Left lung (tissue), 10 donors: ENCODE data around the gene SZT2. TPM values are rescaled to one million over a fixed set of nuclear protein-coding genes. Genes with fewer than 3 reads are reported as not detected.

Source experiments
- ATAC-seq: fragments of 200-7000 bp; cut with Tn5 transposase; one replicate; pipeline ENCODE4 v1.9.1; 2020; ENCODE audit warnings: moderate library complexity
- DNase-seq, 4 donors: peaks; one replicate each; pipeline ENCODE4 v3.0.0-alpha.2; 2013 to 2020
- H3K27ac ChIP-seq, 2 donors: fragments of 200-600 bp; sonication (generic) in 1 of 2; one replicate each; pipeline versions ENCODE4 v1.5.0 to v1.8.0; 2020 to 2021
- H3K27me3 ChIP-seq, 2 donors: fragments of 200-600 bp; sonication (generic) in 1 of 2; one replicate each; pipeline versions ENCODE4 v1.5.0 to v1.8.0; 2020 to 2021
- H3K36me3 ChIP-seq, 2 donors: fragments of 200-600 bp; sonication (generic) in 1 of 2; one replicate each; pipeline versions ENCODE4 v1.5.0 to v1.8.0; 2020 to 2021
- H3K4me1 ChIP-seq, 2 donors: fragments of 200-600 bp; one replicate each; pipeline ENCODE4 v1.8.0; 2021
- H3K4me3 ChIP-seq, 2 donors: fragments of 200-600 bp; sonication (generic) in 1 of 2; one replicate each; pipeline versions ENCODE4 v1.5.0 to v1.8.0; 2020 to 2021; ENCODE audit warnings: mild to moderate bottlenecking in 1 of 2
- H3K9me3 ChIP-seq, 2 donors: fragments of 200-600 bp; sonication (generic) in 1 of 2; one replicate each; pipeline versions ENCODE4 v1.5.0 to v1.8.0; 2020 to 2021
- CTCF ChIP-seq, 2 donors: fragments of 200-600 bp; sonication (generic) in 1 of 2; IDR thresholded peaks; one replicate each; pipeline versions ENCODE4 v1.5.0 to v1.8.0; 2021; ENCODE audit warnings: antibody characterized with exemption in 2 of 2
- intact Hi-C, 2 donors: fragments of 100-400 bp; cut with DNase I; formaldehyde crosslinking; loops; one replicate each; pipeline versions ENCODE4 v1.11.2 to v1.14.2; 2022
- microRNA-seq, 2 donors: library from miRNA; unstranded; fragments of <30 nt; microRNA quantifications; one replicate each; pipeline ENCODE4, GENCODE V29; 2019
- polyA plus RNA-seq, 6 donors: library from polyadenylated mRNA; unstranded; fragments of 120-200 nt; gene quantifications; one replicate each; pipeline ENCODE4 v1.2.1, GENCODE V29; 2013; ENCODE audit not compliant: insufficient read length in 6 of 6
- total RNA-seq, 2 donors: library from RNA; stranded (reverse); fragmentation: NEBNext Ultra II Directional; extraction: Animal tissue kit (Norgen Biotek cat#: 25700); gene quantifications; one replicate each; pipeline ENCODE4 v1.2.1, GENCODE V29; 2021
- donor health status: DM: no; HTN: yes; CAD: no.
- donor health status: DM: no; HTN: no; CAD: no.

Gene SZT2
- total and polyA plus RNA-seq, 8 donors: 25.3 to 68.0 (median 33.1) TPM

GRCh38 chr1:43503534-43503933, 113.8 kb downstream of the SZT2 start:
- Histone ChIP-seq H3K9me3 (no peaks in the 10 kb centered on the region), H3K27me3 (no peaks in the 10 kb centered on the region), H3K4me3 (no peak overlapping the region), H3K27ac (no peak overlapping the region), H3K4me1 (no peaks in the 10 kb centered on the region), H3K36me3 (no peaks in the 10 kb centered on the region)
- ATAC-seq (no peak), DNase-seq (no peak)
- intact Hi-C loops: no loop called here
- no peak for TF ChIP-seq CTCF (IDR thresholded peaks at IDR 0.05)

Small RNA genes lying within 50 kb of the gene (microRNA-seq; reads per million reads assigned to microRNA genes)
- gene MIR6734 (1.4 to 1.8 reads per million in 2 donors), gene MIR6735 (0.82 to 0.84 reads per million in 2 donors)

Other genes starting within 250 kb of the SZT2 start
- 10 to 100 TPM; 32.1 to 55.1 TPM for gene EBNA1BP2, start 217.6 kb upstream of the SZT2 start, total RNA-seq
- 10 to 100 TPM; 42.0 to 54.0 (median 51.2) TPM for gene EBNA1BP2, start 217.6 kb upstream of the SZT2 start, polyA plus RNA-seq
- 1 to 10 TPM in 1 of 2 donors, under 1 TPM in 1; 0.73 to 2.4 TPM for gene CFAP57, start 217.6 kb upstream of the SZT2 start, total RNA-seq
- gene CFAP57, start 217.6 kb upstream of the SZT2 start, polyA plus RNA-seq: 1 to 10 TPM; 1.6 to 5.8 (median 4.6) TPM
- gene TMEM125, start 119.9 kb upstream of the SZT2 start, total RNA-seq: 100 to 1,000 TPM; 104 to 202 TPM
- 10 to 100 TPM; 36.1 to 44.0 (median 40.2) TPM for gene TMEM125, start 119.9 kb upstream of the SZT2 start, polyA plus RNA-seq
- 10 to 100 TPM; 13.1 to 22.5 TPM for gene C1orf210, start 104.3 kb upstream of the SZT2 start, total RNA-seq
- 10 to 100 TPM in 1 of 6 donors, 1 to 10 TPM in 5; 8.5 to 12.9 (median 9.1) TPM for gene C1orf210, start 104.3 kb upstream of the SZT2 start, polyA plus RNA-seq
- 10 to 100 TPM; 38.5 to 67.8 TPM for gene TIE1, start 88.9 kb upstream of the SZT2 start, total RNA-seq
- 100 to 1,000 TPM in 3 of 6 donors, 10 to 100 TPM in 3; 87.6 to 110 (median 98.3) TPM for gene TIE1, start 88.9 kb upstream of the SZT2 start, polyA plus RNA-seq
- gene MPL, start 52.1 kb upstream of the SZT2 start, total RNA-seq: under 1 TPM; 0.24 to 0.67 TPM
- gene MPL, start 52.1 kb upstream of the SZT2 start, polyA plus RNA-seq: 1 to 10 TPM; 1.0 to 1.4 (median 1.3) TPM
- gene CDC20, start 30.9 kb upstream of the SZT2 start, total RNA-seq: 10 to 100 TPM in 1 of 2 donors, 1 to 10 TPM in 1; 7.9 to 18.0 TPM
- 10 to 100 TPM; 30.3 to 73.7 (median 32.9) TPM for gene CDC20, start 30.9 kb upstream of the SZT2 start, polyA plus RNA-seq
- gene ELOVL1, start 21.9 kb upstream of the SZT2 start, total RNA-seq: 100 to 1,000 TPM; 118 to 144 TPM
- gene ELOVL1, start 21.9 kb upstream of the SZT2 start, polyA plus RNA-seq: 10 to 100 TPM; 64.9 to 83.7 (median 78.2) TPM
- gene MED8, start 99 bp upstream of the SZT2 start, total RNA-seq: 10 to 100 TPM; 40.3 to 48.5 TPM
- gene MED8, start 99 bp upstream of the SZT2 start, polyA plus RNA-seq: 10 to 100 TPM; 32.1 to 37.6 (median 36.2) TPM
- 10 to 100 TPM; 55.9 to 60.2 TPM for gene HYI, start 64.0 kb downstream of the SZT2 start, total RNA-seq
- 10 to 100 TPM; 42.5 to 51.3 (median 47.6) TPM for gene HYI, start 64.0 kb downstream of the SZT2 start, polyA plus RNA-seq
- gene PTPRF, start 141.0 kb downstream of the SZT2 start, total RNA-seq: 100 to 1,000 TPM; 123 to 279 TPM
- 100 to 1,000 TPM; 154 to 249 (median 195) TPM for gene PTPRF, start 141.0 kb downstream of the SZT2 start, polyA plus RNA-seq